NK-92 (cell line): ENCODE results near the gene PRPSAP1.

Experiments used
- DNase-seq: peaks from one replicate; lab custom pipeline; 2025; ENCODE audit not compliant: unreplicated experiment; lab: John Stamatoyannopoulos, UW

The PRPSAP1 gene

GRCh38 chr17:76267051-76267576 is 86.6 kb downstream of the PRPSAP1 start:
- DNase-seq: no peak

GRCh38 chr17:76266244-76266938 is 87.3 kb downstream of the PRPSAP1 start:
- DNase-seq: no peak

GRCh38 chr17:76265624-76266243 is 88.0 kb downstream of the PRPSAP1 start:
- no peak for DNase-seq

- DNase-seq: peak; percentile 93
Measured at GRCh38 chr17:76264755-76265623, 88.7 kb downstream of the PRPSAP1 start, which contains the start of gene UBALD2. Gene UBALD2 (plus strand): TSS chr17:76265348. CDS start chr17:76265506, 158 bp downstream.

- DNase-seq: no peak
Measured at GRCh38 chr17:76264425-76264754, 89.3 kb downstream of the PRPSAP1 start.

- no peak for DNase-seq
Measured at GRCh38 chr17:76263896-76264295, 89.8 kb downstream of the PRPSAP1 start.

GRCh38 chr17:76262732-76263344 is 90.9 kb downstream of the PRPSAP1 start:
- DNase-seq: no peak

GRCh38 chr17:76261421-76262215 is 92.1 kb downstream of the PRPSAP1 start:
- no peak for DNase-seq

- no peak for DNase-seq
Measured at GRCh38 chr17:76260669-76261068, 93.0 kb downstream of the PRPSAP1 start.

- DNase-seq: no peak
Measured at GRCh38 chr17:76260220-76260619, 93.5 kb downstream of the PRPSAP1 start.
